ENCODE data around the gene PTK6. TPM values are rescaled to one million over a fixed set of nuclear protein-coding genes. Genes with fewer than 3 reads are reported as not detected.

The PTK6 gene
- total RNA-seq, 2 experiments from 2014 or later, result 0.19 to 0.22 TPM

DNA sequence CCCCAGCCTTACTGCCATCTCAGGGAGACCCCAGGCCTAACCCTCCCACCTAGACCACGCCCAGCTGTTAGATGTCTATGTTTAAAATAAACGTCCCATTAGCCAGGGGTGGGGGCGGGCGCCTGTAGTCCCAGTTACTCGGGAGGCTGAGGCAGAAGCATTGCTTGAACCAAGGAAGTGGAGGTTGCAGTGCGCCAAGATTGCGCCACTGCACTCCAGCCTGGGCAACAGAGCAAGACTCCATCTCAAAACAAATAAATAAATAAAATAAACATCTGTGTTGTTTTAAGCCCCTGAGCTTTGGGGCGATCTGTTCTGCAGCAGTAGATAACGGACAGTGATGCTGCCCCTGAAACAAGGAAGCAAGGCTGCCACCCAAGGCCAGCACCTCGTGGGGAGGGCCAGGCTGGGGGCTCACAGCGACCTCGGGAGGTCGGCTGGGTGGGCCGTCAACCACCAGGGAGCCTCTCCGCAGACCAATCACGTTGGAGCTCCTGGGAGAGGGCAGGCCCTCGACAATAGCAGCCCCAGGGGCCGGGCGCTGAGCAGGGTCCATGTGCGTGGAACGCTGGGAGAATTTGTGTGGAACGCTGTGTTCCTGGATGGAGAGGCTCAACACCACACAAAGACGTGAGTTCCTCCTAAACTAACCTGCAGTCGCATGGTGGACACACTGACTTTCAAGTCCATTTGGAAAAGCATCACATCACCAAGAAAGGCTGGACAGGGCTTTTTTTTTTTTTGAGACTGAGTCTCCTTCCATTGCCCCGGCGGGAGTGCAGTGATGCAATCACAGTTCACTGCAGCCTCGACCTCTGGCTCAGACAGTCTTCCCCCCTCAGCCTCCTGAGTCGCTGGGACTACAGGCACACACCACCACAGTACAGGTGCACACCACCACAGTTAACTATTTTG, 37.9 kb upstream of the PTK6 start:
- Histone ChIP-seq H3K4me1 (ENCODE audit: insufficient read depth, low read length) (peaks cover 26% of the 10 kb centered on the region), H3K9me3 (ENCODE audit: control insufficient read depth in 1 of 2, insufficient read depth in 1 of 2, low read length in 2 of 2) (peaks cover 0 to 4% of the 10 kb centered on the region in 2 experiments), H3K4me3 (ENCODE audit: low read length) (peak overlapping the region; percentile 83), H3K36me3 (ENCODE audit: insufficient read depth, low read length) (peaks cover 6% of the 10 kb centered on the region), H3K27ac (ENCODE audit: low read depth in 1 of 2, low read length in 2 of 2) (no peak overlapping the region), H3K27me3 (ENCODE audit: control insufficient read depth in 1 of 2, insufficient read depth in 2 of 2, low read length in 2 of 2) (no peaks in the 10 kb centered on the region)
- no peaks in the 10 kb centered on the region for H3K9me3 Mint-ChIP-seq
- POLR2A ChIA-PET, result interaction anchor here (1.1 to 1.7 kb wide), 4 partner anchors 26 to 83 kb away, joined by 3 to 9 read pairs (median 6); partner anchors contain the start of genes PPDPF and RTEL1
- TF ChIP-seq, protein P1, sequence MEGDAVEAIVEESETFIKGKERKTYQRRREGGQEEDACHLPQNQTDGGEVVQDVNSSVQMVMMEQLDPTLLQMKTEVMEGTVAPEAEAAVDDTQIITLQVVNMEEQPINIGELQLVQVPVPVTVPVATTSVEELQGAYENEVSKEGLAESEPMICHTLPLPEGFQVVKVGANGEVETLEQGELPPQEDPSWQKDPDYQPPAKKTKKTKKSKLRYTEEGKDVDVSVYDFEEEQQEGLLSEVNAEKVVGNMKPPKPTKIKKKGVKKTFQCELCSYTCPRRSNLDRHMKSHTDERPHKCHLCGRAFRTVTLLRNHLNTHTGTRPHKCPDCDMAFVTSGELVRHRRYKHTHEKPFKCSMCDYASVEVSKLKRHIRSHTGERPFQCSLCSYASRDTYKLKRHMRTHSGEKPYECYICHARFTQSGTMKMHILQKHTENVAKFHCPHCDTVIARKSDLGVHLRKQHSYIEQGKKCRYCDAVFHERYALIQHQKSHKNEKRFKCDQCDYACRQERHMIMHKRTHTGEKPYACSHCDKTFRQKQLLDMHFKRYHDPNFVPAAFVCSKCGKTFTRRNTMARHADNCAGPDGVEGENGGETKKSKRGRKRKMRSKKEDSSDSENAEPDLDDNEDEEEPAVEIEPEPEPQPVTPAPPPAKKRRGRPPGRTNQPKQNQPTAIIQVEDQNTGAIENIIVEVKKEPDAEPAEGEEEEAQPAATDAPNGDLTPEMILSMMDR (IDR thresholded peaks at IDR 0.05), result no peak
- H3K4me1 Mint-ChIP-seq (ENCODE audit: low read depth), result peaks cover 7% of the 10 kb centered on the region
- H3K4me3 Mint-ChIP-seq, result peak overlapping the region; percentile 76
- intact Hi-C loops (cut with DNase I, micrococcal nuclease), result no loop called here
- CTCF ChIA-PET, result interaction anchor here (2.2 kb wide), 1 partner anchor 37 kb away, joined by 6 read pairs; no protein-coding TSS in a partner anchor
- DNase-seq (no peak), ATAC-seq (ENCODE audit: poor library complexity) (no peak)
- H3K27me3 Mint-ChIP-seq, result no peaks in the 10 kb centered on the region
- no peaks in the 10 kb centered on the region for H3K36me3 Mint-ChIP-seq (ENCODE audit: low read depth)
- no peak overlapping the region for H3K27ac Mint-ChIP-seq

DNA sequence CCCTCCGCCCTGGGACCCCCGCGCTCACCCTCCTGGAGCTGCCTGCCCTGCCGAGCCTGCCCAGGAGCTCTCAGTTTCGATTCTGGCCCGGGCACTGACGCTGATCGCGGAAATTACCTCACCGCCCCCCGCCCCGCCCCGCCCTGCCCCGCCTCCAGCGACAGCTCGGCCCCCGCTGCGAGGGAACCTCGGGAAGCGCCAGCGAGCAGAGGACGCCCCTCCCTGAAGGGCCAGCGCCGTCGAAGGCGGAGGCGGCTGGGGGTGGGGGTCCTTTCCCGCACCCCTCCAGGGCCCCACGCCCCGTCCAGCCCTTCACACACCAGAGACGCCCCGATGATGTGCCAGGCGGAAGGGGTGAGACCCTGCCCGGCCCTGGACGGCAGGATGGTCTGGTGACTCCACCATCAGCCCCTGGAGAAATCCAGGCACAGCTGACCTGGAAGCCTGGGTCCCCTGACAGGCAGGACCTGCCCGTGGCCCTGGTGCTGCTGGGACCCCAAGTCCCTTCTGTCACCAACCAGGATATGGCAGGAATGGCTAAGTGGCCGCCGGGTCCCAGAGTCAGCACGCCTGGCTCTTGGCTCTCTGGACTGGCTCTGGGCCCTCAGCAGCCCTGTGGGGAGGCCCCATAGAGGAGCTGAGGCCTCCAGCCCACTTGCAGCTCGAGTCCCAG, 37.1 kb upstream of the PTK6 start, which contains the start of gene HELZ2:
TSS of gene HELZ2 (minus strand) at position 84 of the 673 bp plus-strand sequence. CDS start 1,854 bp downstream, outside the sequence.
- Histone ChIP-seq H3K9me3 (ENCODE audit: control insufficient read depth in 1 of 2, insufficient read depth in 1 of 2, low read length in 2 of 2) (peaks cover 0 to 4% of the 10 kb centered on the region in 2 experiments), H3K27me3 (ENCODE audit: control insufficient read depth in 1 of 2, insufficient read depth in 2 of 2, low read length in 2 of 2) (no peaks in the 10 kb centered on the region), H3K4me1 (ENCODE audit: insufficient read depth, low read length) (peaks cover 32% of the 10 kb centered on the region), H3K4me3 (ENCODE audit: low read length) (peak within 1 kb of the TSS; percentile 83), H3K36me3 (ENCODE audit: insufficient read depth, low read length) (peaks cover 6% of the 10 kb centered on the region), H3K27ac (ENCODE audit: low read depth in 1 of 2, low read length in 2 of 2) (peak within 1 kb of the TSS in 1 of 2 donors; percentile 35)
- Mint-ChIP-seq H3K4me3 (peak within 1 kb of the TSS; percentile 80), H3K9me3 (no peaks in the 10 kb centered on the region), H3K4me1 (ENCODE audit: low read depth) (peaks cover 7% of the 10 kb centered on the region), H3K27me3 (no peaks in the 10 kb centered on the region), H3K36me3 (ENCODE audit: low read depth) (no peaks in the 10 kb centered on the region), H3K27ac (peak within 1 kb of the TSS; percentile 42)
- POLR2A ChIA-PET, result interaction anchor here (1.1 to 2.3 kb wide), 9 partner anchors 21 to 84 kb away, joined by 3 to 9 read pairs (median 4); partner anchors contain the start of genes GMEB2, PPDPF, PTK6 and RTEL1
- DNase-seq (peak; percentile 52 to 89 (median 62)), ATAC-seq (ENCODE audit: poor library complexity) (peak; percentile 86)
- CTCF ChIA-PET, result interaction anchor here (1.4 to 2.2 kb wide), 2 partner anchors 36 to 68 kb away, joined by 3 to 6 read pairs; no protein-coding TSS in a partner anchor
- TF ChIP-seq, protein P1 (IDR thresholded peaks at IDR 0.05), result no peak
- intact Hi-C loops (cut with DNase I, micrococcal nuclease), result no loop called here

- TF ChIP-seq, protein P1 (IDR thresholded peaks at IDR 0.05), result no peak
- Histone ChIP-seq H3K27me3 (ENCODE audit: control insufficient read depth in 1 of 2, insufficient read depth in 2 of 2, low read length in 2 of 2) (no peaks in the 10 kb centered on the region), H3K9me3 (ENCODE audit: control insufficient read depth in 1 of 2, insufficient read depth in 1 of 2, low read length in 2 of 2) (peaks cover 0 to 4% of the 10 kb centered on the region in 2 experiments), H3K36me3 (ENCODE audit: insufficient read depth, low read length) (peaks cover 6% of the 10 kb centered on the region), H3K4me3 (ENCODE audit: low read length) (peak overlapping the region; percentile 83), H3K4me1 (ENCODE audit: insufficient read depth, low read length) (peaks cover 38% of the 10 kb centered on the region), H3K27ac (ENCODE audit: low read depth in 1 of 2, low read length in 2 of 2) (no peak overlapping the region)
- ChIA-PET POLR2A (interaction anchor here (1.1 to 2.3 kb wide), 9 partner anchors 21 to 84 kb away, joined by 3 to 9 read pairs (median 4); partner anchors contain the start of genes GMEB2, PPDPF, PTK6 and RTEL1), CTCF (interaction anchor here (1.4 to 2.2 kb wide), 2 partner anchors 36 to 68 kb away, joined by 3 to 6 read pairs; no protein-coding TSS in a partner anchor)
- peaks cover 13% of the 10 kb centered on the region for H3K4me1 Mint-ChIP-seq (ENCODE audit: low read depth)
- H3K4me3 Mint-ChIP-seq, result peak overlapping the region; percentile 74
- H3K36me3 Mint-ChIP-seq (ENCODE audit: low read depth), result no peaks in the 10 kb centered on the region
- H3K27me3 Mint-ChIP-seq, result no peaks in the 10 kb centered on the region
- ATAC-seq (ENCODE audit: poor library complexity) (peak; percentile 37), DNase-seq (peak in 1 of 14 experiments; percentile 46)
- peak overlapping the region; percentile 42 for H3K27ac Mint-ChIP-seq
- intact Hi-C loops (cut with DNase I, micrococcal nuclease), result no loop called here
- H3K9me3 Mint-ChIP-seq, result no peaks in the 10 kb centered on the region
Measured at GRCh38 chr20:63573647-63574131, 36.5 kb upstream of the PTK6 start.

Measured in CD4-positive, alpha-beta T cell (primary cell).